Measurements from ENCODE around the gene CCDC71. TPM values are rescaled to one million over a fixed set of nuclear protein-coding genes. Genes with fewer than 3 reads are reported as not detected.
A peak's percentile ranks its signal among the peaks of the same experiment; 100 is the strongest.

CCDC71 gene
- total and polyA plus RNA-seq, 3 experiments from 2014 or later, result 0.94 to 34.2 (median 32.1) TPM

- peak overlapping the region; percentile 92 for H3K27ac ChIP-seq (ENCODE audit: low read depth, low read length)
- DNase-seq, result no peak
- peaks cover 0 to 44% (median 6%) of the 10 kb centered on the region in 3 donors for H3K36me3 Mint-ChIP-seq
- H3K4me3 ChIP-seq (ENCODE audit: low read length), result peak overlapping the region; percentile 85
- H3K4me1 Mint-ChIP-seq, result peaks cover 13 to 41% (median 17%) of the 10 kb centered on the region in 3 donors
- POLR2A ChIA-PET, result interaction anchor here (1.9 to 2.7 kb wide), 2 partner anchors 26 to 112 kb away, joined by 11 to 45 read pairs; partner anchors contain the start of genes QRICH1 and WDR6
- no peaks in the 10 kb centered on the region for H3K9me3 ChIP-seq (ENCODE audit: low read length)
- peaks cover 37% of the 10 kb centered on the region for H3K36me3 ChIP-seq (ENCODE audit: insufficient read depth, low read length)
- peaks cover 0 to under 1% of the 10 kb centered on the region in 2 donors for H3K27me3 Mint-ChIP-seq
- CTCF ChIA-PET, result interaction anchor here (5.4 kb wide), 1 partner anchor 26 kb away, joined by 30 read pairs; the partner anchor contains the start of gene QRICH1
- H3K9me3 Mint-ChIP-seq, result no peaks in the 10 kb centered on the region
- peak overlapping the region; percentile 85 to 91 (median 88) for H3K4me3 Mint-ChIP-seq
- H3K4me1 ChIP-seq (ENCODE audit: insufficient read depth, low read length), result peaks cover 21% of the 10 kb centered on the region
- H3K27ac Mint-ChIP-seq, result peak overlapping the region in 7 of 8 donors; percentile 88 to 97 (median 91)
- H3K27me3 ChIP-seq (ENCODE audit: insufficient read depth, low read length, poor library complexity, severe bottlenecking), result no peaks in the 10 kb centered on the region
These were observed 46.7 kb downstream of the CCDC71 start for GRCh38 chr3:49119439-49119838.

- H3K9me3 ChIP-seq (ENCODE audit: low read length), result no peaks in the 10 kb centered on the region
- Mint-ChIP-seq H3K27ac (peak overlapping the region in 3 of 8 donors; percentile 47 to 88 (median 57)), H3K9me3 (no peaks in the 10 kb centered on the region), H3K4me3 (peak overlapping the region in 6 of 7 donors; percentile 20 to 91 (median 85)), H3K36me3 (peaks cover 0 to 48% (median 6%) of the 10 kb centered on the region in 3 donors), H3K4me1 (peaks cover 13 to 41% (median 17%) of the 10 kb centered on the region in 3 donors), H3K27me3 (peaks cover 0 to 2% of the 10 kb centered on the region in 2 donors)
- DNase-seq, result no peak
- H3K4me1 ChIP-seq (ENCODE audit: insufficient read depth, low read length), result peaks cover 21% of the 10 kb centered on the region
- H3K4me3 ChIP-seq (ENCODE audit: low read length), result peak overlapping the region; percentile 85
- H3K36me3 ChIP-seq (ENCODE audit: insufficient read depth, low read length), result peaks cover 41% of the 10 kb centered on the region
- H3K27ac ChIP-seq (ENCODE audit: low read depth, low read length), result no peak overlapping the region
- no peaks in the 10 kb centered on the region for H3K27me3 ChIP-seq (ENCODE audit: insufficient read depth, low read length, poor library complexity, severe bottlenecking)
- CTCF ChIA-PET, result interaction anchor here (5.4 kb wide), 1 partner anchor 25 kb away, joined by 30 read pairs; the partner anchor contains the start of gene QRICH1
- POLR2A ChIA-PET, result interaction anchor here (1.0 kb wide), 1 partner anchor 97 kb away, joined by 3 read pairs; the partner anchor contains the start of gene NDUFAF3
These were observed 47.1 kb downstream of the CCDC71 start for GRCh38 chr3:49119036-49119435.

Other genes with a start within 250 kb of the CCDC71 start
- gene ARIH2, start 247.5 kb downstream of the CCDC71 start, total RNA-seq, result 100 to 1,000 TPM; 117 to 123 TPM
- 126 TPM for gene ARIH2, start 247.5 kb downstream of the CCDC71 start, polyA plus RNA-seq
- gene P4HTM, start 176.1 kb downstream of the CCDC71 start, total RNA-seq, result 10 to 100 TPM; 28.6 to 33.0 TPM
- gene P4HTM, start 176.1 kb downstream of the CCDC71 start, polyA plus RNA-seq, result 35.0 TPM
- gene WDR6, start 158.9 kb downstream of the CCDC71 start, total RNA-seq, result 100 to 1,000 TPM; 158 to 167 TPM
- gene WDR6, start 158.9 kb downstream of the CCDC71 start, polyA plus RNA-seq, result 82.9 TPM
- gene DALRD3, start 147.8 kb downstream of the CCDC71 start, total RNA-seq, result 10 to 100 TPM; 27.9 to 31.7 TPM
- gene DALRD3, start 147.8 kb downstream of the CCDC71 start, polyA plus RNA-seq, result 24.4 TPM
- 10 to 100 TPM; 86.3 to 88.8 TPM for gene NDUFAF3, start 144.2 kb downstream of the CCDC71 start, total RNA-seq
- 217 TPM for gene NDUFAF3, start 144.2 kb downstream of the CCDC71 start, polyA plus RNA-seq
- gene IMPDH2, start 136.9 kb downstream of the CCDC71 start, total RNA-seq, result 100 to 1,000 TPM; 448 to 457 TPM
- 76.1 TPM for gene IMPDH2, start 136.9 kb downstream of the CCDC71 start, polyA plus RNA-seq
- 100 to 1,000 TPM; 122 to 134 TPM for gene QRICH1, start 72.3 kb downstream of the CCDC71 start, total RNA-seq
- 30.5 TPM for gene QRICH1, start 72.3 kb downstream of the CCDC71 start, polyA plus RNA-seq
- 100 to 1,000 TPM; 233 to 244 TPM for gene QARS1, start 61.6 kb downstream of the CCDC71 start, total RNA-seq
- 95.8 TPM for gene QARS1, start 61.6 kb downstream of the CCDC71 start, polyA plus RNA-seq
- gene USP19, start 45.5 kb downstream of the CCDC71 start, total RNA-seq, result 10 to 100 TPM; 71.8 to 73.9 TPM
- 32.8 TPM for gene USP19, start 45.5 kb downstream of the CCDC71 start, polyA plus RNA-seq
- under 1 TPM; 0.58 to 0.77 TPM for gene LAMB2, start 33.3 kb downstream of the CCDC71 start, total RNA-seq
- not detected for gene LAMB2, start 33.3 kb downstream of the CCDC71 start, polyA plus RNA-seq
- gene KLHDC8B, start 5.3 kb upstream of the CCDC71 start, total RNA-seq, result 1 to 10 TPM; 3.5 to 4.1 TPM
- gene KLHDC8B, start 5.3 kb upstream of the CCDC71 start, polyA plus RNA-seq, result 3.0 TPM
- gene C3orf62, start 110.9 kb upstream of the CCDC71 start, total RNA-seq, result 1 to 10 TPM; 6.1 to 6.6 TPM
- gene C3orf62, start 110.9 kb upstream of the CCDC71 start, polyA plus RNA-seq, result 1.8 TPM
- 10 to 100 TPM; 72.6 to 73.0 TPM for gene USP4, start 173.7 kb upstream of the CCDC71 start, total RNA-seq
- gene USP4, start 173.7 kb upstream of the CCDC71 start, polyA plus RNA-seq, result 69.9 TPM
- gene GPX1, start 192.0 kb upstream of the CCDC71 start, total RNA-seq, result 100 to 1,000 TPM; 223 to 231 TPM
- 140 TPM for gene GPX1, start 192.0 kb upstream of the CCDC71 start, polyA plus RNA-seq
- 100 to 1,000 TPM; 478 to 506 TPM for gene RHOA, start 245.6 kb upstream of the CCDC71 start, total RNA-seq
- 678 TPM for gene RHOA, start 245.6 kb upstream of the CCDC71 start, polyA plus RNA-seq
- gene TCTA, start 246.1 kb upstream of the CCDC71 start, total RNA-seq, result 10 to 100 TPM; 21.3 to 23.2 TPM
- 38.4 TPM for gene TCTA, start 246.1 kb upstream of the CCDC71 start, polyA plus RNA-seq

Measured in CD8-positive, alpha-beta memory T cell (primary cell).